Brain microvascular endothelial cell (primary cell): ENCODE measurements around the gene NCOR2.
A peak's percentile ranks its signal among the peaks of the same experiment; 100 is the strongest.

Experiments
- DNase-seq: peaks from one replicate; pipeline ENCODE4 v3.0.0-alpha.2; 2020
- H3K27ac ChIP-seq: fragments of 250-450 bp; sonication (Bioruptor Pico); 2 replicates; pipeline ENCODE4 v1.5.1; 2020; ENCODE audit warnings: mild to moderate bottlenecking, moderate library complexity
- H3K27me3 ChIP-seq: fragments of 250-450 bp; sonication (Bioruptor Pico); replicated peaks from 2 replicates; pipeline ENCODE4 v1.5.1; 2020; ENCODE audit warnings: mild to moderate bottlenecking
- H3K36me3 ChIP-seq: fragments of 250-450 bp; sonication (Bioruptor Pico); replicated peaks from 2 replicates; pipeline ENCODE4 v1.5.1; 2020; ENCODE audit warnings: mild to moderate bottlenecking
- H3K4me3 ChIP-seq: 2 replicates; pipeline ENCODE4 v1.5.1; 2011; ENCODE audit warnings: low read depth, mild to moderate bottlenecking, control low read depth, low read length, moderate library complexity
- CTCF ChIP-seq: IDR thresholded peaks from 2 replicates; pipeline ENCODE4 v1.5.1; 2011; ENCODE audit warnings: low read depth, mild to moderate bottlenecking, moderate library complexity, low read length, control low read depth, inconsistent platforms; ENCODE audit errors: missing control alignments
- in situ Hi-C: cut with HindIII; loops from 2 replicates; pipeline ENCODE4 v1.10.0; 2017; ENCODE audit warnings: low sequenced_read_pairs, low pct_ligation_motif_present

The NCOR2 gene

DNA sequence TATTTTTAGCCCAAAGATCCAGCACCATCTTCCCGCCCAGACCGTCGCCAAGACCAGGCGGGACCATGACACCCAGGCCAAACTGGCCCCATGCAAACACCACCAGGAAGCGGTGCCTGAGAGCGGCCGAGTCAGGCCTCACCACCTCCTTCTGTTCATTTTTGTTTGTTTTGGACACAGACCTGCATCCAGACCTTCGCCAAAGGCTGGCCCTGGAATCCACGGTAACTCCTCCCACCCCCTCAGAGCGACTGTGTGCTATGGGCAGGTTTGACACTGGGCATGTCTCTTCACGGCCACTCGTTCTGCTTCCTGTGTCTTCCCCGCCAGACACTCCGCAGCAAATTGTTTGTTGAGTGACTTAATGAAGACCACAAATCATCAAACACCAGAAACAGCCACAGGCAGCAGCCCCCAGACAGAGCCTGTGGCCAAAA is 47.1 kb downstream of the NCOR2 start:
- DNase-seq, result no peak
- in situ Hi-C loops, result no loop called here
- Histone ChIP-seq H3K4me3 (no peak overlapping the region), H3K36me3 (no peaks in the 10 kb centered on the region), H3K27me3 (no peaks in the 10 kb centered on the region), H3K27ac (peak overlapping the region; percentile 99)
- no peak for TF ChIP-seq CTCF

GRCh38 chr12:124519746-124520145 is 47.7 kb downstream of the NCOR2 start:
- Histone ChIP-seq H3K27me3 (no peaks in the 10 kb centered on the region), H3K27ac (peak overlapping the region; percentile 99), H3K4me3 (no peak overlapping the region), H3K36me3 (no peaks in the 10 kb centered on the region)
- DNase-seq, result no peak
- TF ChIP-seq CTCF, result no peak
- in situ Hi-C loops, result no loop called here

- peak; percentile 99 for DNase-seq
- Histone ChIP-seq H3K4me3 (peak overlapping the region; percentile 71), H3K27ac (peak overlapping the region; percentile 99), H3K27me3 (no peaks in the 10 kb centered on the region), H3K36me3 (no peaks in the 10 kb centered on the region)
- in situ Hi-C loops, result no loop called here
- no peak for TF ChIP-seq CTCF
Measured at GRCh38 chr12:124518051-124518932, 49.1 kb downstream of the NCOR2 start.
